HT-29 (cell line): Measurements from ENCODE around the gene HEATR5B. TPM values are rescaled to one million over a fixed set of nuclear protein-coding genes. Genes with fewer than 3 reads are reported as not detected.
"Not testable (repeated sequence)": the region's sequence is repeated elsewhere in the genome, so short reads cannot be mapped to it uniquely, and the experiment has no call there.

ENCODE experiments used
- DNase-seq: peaks from one replicate; pipeline ENCODE4 v3.0.0-alpha.2; 2015; ENCODE audit warnings: low spot score
- total RNA-seq: library from RNA; depleted of rRNA; stranded (reverse); fragments of >200 nt; shearing (Covaris generic); gene quantifications from 2 replicates; pipeline ENCODE4 v1.2.3, GENCODE V29; 2014

The HEATR5B gene
- total RNA-seq, 1 experiment from 2014 or later, result 8.6 TPM

DNA sequence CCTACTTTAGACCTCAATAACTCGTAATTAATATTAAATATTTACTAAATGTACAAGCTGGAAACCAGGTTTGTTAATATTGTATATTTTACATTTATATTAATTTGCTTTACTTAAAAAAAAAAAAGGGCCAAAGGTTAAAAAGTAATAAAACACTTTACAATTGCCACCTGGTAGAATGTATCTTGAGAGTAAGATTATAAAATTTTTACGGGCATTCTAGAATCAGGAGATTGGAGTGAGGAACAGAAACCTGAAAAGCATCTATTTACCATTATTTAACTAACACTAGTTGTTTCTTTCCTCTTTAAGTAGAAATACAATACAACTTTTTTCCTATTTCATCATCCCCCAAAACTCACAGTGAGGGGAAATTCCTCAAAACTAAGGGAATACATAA is 102.3 kb downstream of the HEATR5B start:
- DNase-seq, result no peak

- not testable (repeated sequence) for DNase-seq
These were observed 105.2 kb downstream of the HEATR5B start for GRCh38 chr2:36979007-36979406.

DNA sequence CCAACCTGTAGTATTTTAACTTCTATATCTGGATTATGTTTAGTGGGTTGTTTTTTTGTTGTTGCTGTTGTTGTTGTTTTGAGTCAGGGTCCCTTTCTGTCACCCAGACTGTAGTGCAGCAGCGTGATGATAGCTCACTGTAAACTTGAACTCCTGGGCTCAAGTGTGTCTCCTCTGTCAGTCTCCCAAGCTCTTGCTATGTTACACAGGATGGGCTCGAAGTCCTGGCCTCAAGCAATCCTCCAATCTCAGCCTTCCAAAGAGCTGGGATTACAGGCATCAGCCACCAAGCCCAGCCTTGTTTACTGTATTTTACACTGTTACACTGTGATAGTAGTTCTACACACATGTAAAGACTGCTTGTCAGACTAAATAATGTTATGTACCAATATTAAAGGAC is 108.1 kb downstream of the HEATR5B start:
- no peak for DNase-seq

DNA sequence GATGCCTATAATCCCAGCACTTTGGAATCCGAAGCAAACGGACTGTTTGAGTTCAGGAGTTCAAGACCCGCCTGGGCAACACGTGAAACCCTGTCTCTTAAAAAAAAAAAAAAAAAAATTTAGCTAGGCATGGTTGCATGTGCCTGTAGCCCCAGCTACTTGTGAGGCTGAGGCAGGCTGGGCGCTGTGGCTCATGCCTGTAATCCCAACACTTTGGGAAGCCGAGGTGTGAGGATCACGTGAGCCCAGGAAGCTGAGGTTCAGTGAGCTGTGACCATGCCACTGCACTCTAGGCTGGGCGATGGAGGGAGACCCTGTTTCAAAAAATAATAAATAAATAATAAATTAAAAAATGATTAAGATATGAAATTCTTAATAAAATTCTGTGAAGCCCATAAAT is 108.9 kb downstream of the HEATR5B start:
- no peak for DNase-seq

- no peak for DNase-seq
These were observed 110.9 kb downstream of the HEATR5B start for GRCh38 chr2:36973320-36973719.

GRCh38 chr2:36971990-36972389 is 112.2 kb downstream of the HEATR5B start:
- no peak for DNase-seq

- peak; percentile 68 for DNase-seq
These were observed 116.8 kb downstream of the HEATR5B start for GRCh38 chr2:36967236-36967876.

- DNase-seq, result peak; percentile 89
These were observed 117.6 kb downstream of the HEATR5B start, which contains the start of gene STRN for GRCh38 chr2:36966370-36967235. STRN (minus strand) TSS chr2:36966536; CDS start chr2:36966463, 73 bp downstream.

GRCh38 chr2:36965751-36966369 is 118.3 kb downstream of the HEATR5B start:
- peak; percentile 14 for DNase-seq

DNA sequence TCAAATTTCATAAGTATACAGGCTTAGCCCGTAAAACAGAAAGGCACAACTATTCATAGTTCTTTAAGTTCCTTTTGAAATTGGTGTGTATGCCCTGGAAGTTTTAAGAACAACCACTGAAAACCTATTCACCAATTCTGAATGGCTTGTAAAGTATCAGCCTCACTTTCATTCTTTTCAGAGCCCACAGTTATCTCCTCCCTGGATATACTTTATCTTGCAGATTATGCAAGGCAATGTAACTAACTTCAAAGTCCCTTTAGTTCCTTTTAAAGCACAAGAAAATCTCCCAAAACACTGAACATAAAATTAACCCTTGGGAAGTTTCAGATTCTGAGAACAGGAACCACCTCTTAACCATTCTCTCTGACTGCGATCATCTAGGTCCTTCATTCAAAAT is 119.0 kb downstream of the HEATR5B start:
- no peak for DNase-seq

GRCh38 chr2:36964496-36965058 is 119.6 kb downstream of the HEATR5B start:
- DNase-seq, result no peak

DNA sequence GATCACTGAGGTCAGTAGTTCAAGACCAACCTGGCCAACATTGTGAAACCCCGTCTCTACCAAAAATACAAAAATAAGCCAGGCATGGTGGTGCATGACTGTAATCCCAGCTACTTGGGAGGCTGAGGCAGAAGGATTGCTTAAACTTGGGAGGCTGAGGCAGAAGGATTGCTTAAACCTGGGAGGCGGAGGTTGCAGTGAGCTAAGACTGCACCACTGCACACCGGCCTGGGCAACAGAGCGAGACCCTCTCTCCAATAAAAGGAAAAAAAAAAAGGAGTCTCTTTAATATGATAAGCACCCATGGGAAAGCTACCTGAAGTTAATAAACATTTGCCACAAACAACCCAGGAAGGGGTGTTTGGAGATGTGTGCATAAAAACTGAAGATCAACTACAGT is 120.4 kb downstream of the HEATR5B start:
- no peak for DNase-seq

GRCh38 chr2:36963106-36963505 is 121.1 kb downstream of the HEATR5B start:
- peak; percentile 16 for DNase-seq

DNA sequence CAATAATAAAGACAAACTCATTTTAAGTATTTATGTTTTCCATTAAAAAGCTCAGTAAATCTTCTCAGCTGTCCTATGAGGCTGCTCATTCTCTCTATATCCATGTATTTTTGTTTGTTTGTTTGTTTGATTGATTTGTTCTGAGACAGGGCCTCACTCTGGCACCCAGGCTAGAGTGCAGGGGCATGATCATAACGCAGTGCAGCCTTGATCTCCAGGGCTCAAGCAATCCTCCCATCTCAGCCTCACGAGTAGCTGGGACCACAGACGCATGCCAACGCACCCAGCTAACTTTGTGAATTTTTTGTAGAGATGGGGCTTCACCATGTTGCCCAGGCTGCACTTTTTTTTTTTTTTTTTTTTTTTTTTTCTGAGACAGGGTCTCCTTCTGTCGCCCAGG is 123.4 kb downstream of the HEATR5B start:
- no peak for DNase-seq

DNA sequence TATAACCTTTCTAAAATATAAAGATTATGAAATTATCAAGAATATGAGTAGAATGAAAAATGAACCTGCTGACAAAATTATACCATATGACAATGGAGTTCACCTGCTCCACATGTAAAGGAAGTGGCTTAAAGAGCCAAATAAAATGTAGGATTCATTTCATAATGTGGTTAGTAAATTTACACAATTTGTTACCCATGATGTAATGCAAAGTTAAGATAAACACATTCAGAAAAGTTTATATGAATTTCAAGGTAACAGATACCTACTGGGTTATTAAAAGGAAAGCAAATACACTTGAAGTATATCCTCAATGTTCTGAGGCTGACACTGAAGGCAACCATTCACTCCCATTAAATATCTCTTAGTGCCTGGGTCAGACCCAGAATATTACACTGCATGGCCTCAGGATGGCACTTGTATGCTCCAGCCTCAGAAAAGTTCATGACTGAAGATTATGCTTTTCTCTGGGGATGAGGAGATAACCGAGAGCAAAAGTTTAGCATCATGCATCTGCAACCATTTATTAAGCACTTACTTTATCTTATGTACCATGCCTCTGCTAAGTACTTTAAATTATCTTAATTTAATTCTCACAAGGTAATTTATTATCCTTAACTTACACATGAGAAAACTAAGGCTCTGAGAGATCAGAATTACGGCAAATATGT is 124.0 kb downstream of the HEATR5B start:
- no peak for DNase-seq

DNA sequence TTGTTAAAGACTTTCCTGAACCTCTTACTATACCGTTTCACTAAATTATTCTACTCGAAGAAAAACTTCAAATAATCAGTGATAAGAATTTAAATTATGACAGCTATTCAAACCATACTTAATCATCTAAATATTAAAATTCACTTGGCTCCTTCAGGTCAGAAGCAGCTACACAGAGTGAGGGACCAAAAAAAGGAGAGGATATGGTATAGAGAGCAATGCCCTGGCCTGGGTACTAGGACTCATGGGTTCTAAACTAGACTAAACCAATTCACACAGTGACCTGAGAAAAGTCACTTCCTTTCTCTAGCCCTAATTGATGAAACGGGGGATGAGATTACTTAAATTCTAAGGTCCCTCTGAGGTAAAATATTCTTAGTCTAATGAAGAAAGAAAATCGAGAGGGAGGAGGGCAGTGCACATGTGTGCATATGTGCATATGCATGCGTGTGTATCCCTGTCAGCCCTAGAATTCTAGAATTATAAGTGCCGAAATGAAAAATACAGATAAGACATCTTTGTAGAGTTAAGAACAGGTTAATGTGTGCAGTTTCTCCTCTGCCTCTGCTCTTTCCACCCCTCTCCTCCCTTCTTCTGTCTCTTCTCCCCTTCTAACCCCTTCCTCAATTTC is 129.1 kb downstream of the HEATR5B start:
- no peak for DNase-seq

DNA sequence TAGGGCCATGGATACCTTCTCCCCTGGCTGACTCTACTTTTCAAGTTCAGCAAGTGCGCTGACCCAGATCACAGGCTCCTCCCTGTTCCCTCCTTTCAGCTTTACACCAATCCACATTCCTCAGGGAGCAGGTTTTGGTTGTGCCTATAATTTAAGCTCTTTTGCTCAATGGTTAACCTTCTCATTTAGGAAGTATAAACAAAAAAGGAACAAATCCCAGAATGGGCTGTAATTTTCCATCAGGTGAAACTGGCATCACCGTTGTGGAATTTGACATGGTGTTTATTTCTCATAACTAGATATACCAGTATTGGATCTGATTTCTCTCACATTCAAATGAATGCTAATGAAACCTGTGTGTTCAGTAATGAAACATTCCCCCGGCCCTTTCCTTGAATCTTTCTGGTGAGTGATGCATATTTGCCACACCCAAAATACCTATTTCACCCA is 131.4 kb downstream of the HEATR5B start:
- no peak for DNase-seq

GRCh38 chr2:36951574-36951973 is 132.6 kb downstream of the HEATR5B start:
- DNase-seq, result no peak

DNA sequence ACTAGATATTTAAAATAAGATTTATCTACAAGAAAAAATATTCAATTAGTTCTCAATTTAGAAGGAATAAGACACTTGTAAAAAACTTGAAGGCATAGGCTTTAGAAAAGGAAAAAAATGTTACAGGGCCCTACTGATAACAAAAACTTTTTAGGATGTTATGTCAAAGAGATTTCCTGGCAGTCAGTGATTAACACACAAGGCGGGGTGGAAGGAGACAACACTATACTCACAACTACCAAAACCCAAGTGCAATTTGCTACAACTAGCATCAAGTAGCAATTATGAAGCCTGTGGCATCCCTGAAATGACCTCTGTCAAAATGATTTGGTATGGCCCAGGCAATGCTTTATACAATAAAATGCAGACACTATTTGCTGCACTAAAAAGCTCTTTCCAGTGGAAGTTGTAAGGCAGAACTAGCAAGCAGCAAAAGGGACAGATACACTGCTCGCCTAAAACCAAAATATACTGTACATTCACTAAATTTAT is 133.1 kb downstream of the HEATR5B start:
- DNase-seq, result no peak

GRCh38 chr2:36949845-36950244 is 134.3 kb downstream of the HEATR5B start:
- DNase-seq, result no peak

- not testable (repeated sequence) for DNase-seq
These were observed 138.9 kb downstream of the HEATR5B start for GRCh38 chr2:36945240-36945639.
